HepG2 (cell line): Measurements from ENCODE around the gene KIAA0232. TPM values are rescaled to one million over a fixed set of nuclear protein-coding genes. Genes with fewer than 3 reads are reported as not detected.
A peak's percentile ranks its signal among the peaks of the same experiment; 100 is the strongest.

Experiments used
- DMAP1 ChIP-seq: IDR thresholded peaks from 2 replicates; pipeline ENCODE4 v1.6.1; 2016
- HCFC1 ChIP-seq: fragments of 150-350 bp; IDR thresholded peaks from 2 replicates; pipeline ENCODE4 v1.6.1; 2014; ENCODE audit warnings: low read depth, low read length
- HNRNPL ChIP-seq: fragments of 200-400 bp; formaldehyde crosslinking; IDR thresholded peaks from 2 replicates; pipeline ENCODE4 v1.6.1; 2017; ENCODE audit warnings: mild to moderate bottlenecking, low read depth, low read length
- PATZ1 ChIP-seq: sonication (generic); formaldehyde crosslinking; IDR thresholded peaks from 2 replicates; pipeline ENCODE4 v1.4.0; 2020; ENCODE audit warnings: missing genetic modification reagents
- RFX5 ChIP-seq: IDR thresholded peaks from 2 replicates; pipeline ENCODE4 v1.6.1; 2011; ENCODE audit warnings: low read depth, low read length, improper control_type of control experiment
- SKIL ChIP-seq: sonication (generic); formaldehyde crosslinking; IDR thresholded peaks from 2 replicates; pipeline ENCODE4 v1.8.0; 2022; ENCODE audit warnings: missing genetic modification reagents, mild to moderate bottlenecking, moderate library complexity, borderline replicate concordance
- TAF1 ChIP-seq: sonication (generic); formaldehyde crosslinking; IDR thresholded peaks from 2 replicates; pipeline ENCODE4 v1.4.0; 2020; ENCODE audit warnings: missing genetic modification reagents
- ZBTB3 ChIP-seq: sonication (generic); formaldehyde crosslinking; IDR thresholded peaks from 2 replicates; pipeline ENCODE4 v1.4.0; 2020; ENCODE audit warnings: low read depth, mild to moderate bottlenecking, moderate library complexity, missing genetic modification reagents, borderline replicate concordance
- ZFX ChIP-seq: sonication (generic); formaldehyde crosslinking; IDR thresholded peaks from 2 replicates; pipeline ENCODE4 v1.4.0; 2020; ENCODE audit warnings: mild to moderate bottlenecking, low read depth, missing genetic modification reagents, moderate library complexity
- ZNF18 ChIP-seq: sonication (generic); formaldehyde crosslinking; IDR thresholded peaks from 2 replicates; pipeline ENCODE4 v1.8.0; 2022; ENCODE audit warnings: mild to moderate bottlenecking, missing genetic modification reagents; ENCODE audit not compliant: insufficient replicate concordance
- ZNF44 ChIP-seq: sonication (generic); formaldehyde crosslinking; IDR thresholded peaks from 2 replicates; pipeline ENCODE4 v1.5.1; 2020; ENCODE audit warnings: mild to moderate bottlenecking, missing genetic modification reagents
- ZNF547 ChIP-seq: sonication (generic); formaldehyde crosslinking; IDR thresholded peaks from 2 replicates; pipeline ENCODE4 v1.5.1; 2020; ENCODE audit warnings: mild to moderate bottlenecking, missing genetic modification reagents
- ZNF556 ChIP-seq: sonication (generic); formaldehyde crosslinking; IDR thresholded peaks from 2 replicates; pipeline ENCODE4 v1.4.0; 2020; ENCODE audit warnings: mild to moderate bottlenecking, missing genetic modification reagents, borderline replicate concordance
- ZNF713 ChIP-seq: sonication (generic); formaldehyde crosslinking; IDR thresholded peaks from 2 replicates; pipeline ENCODE4 v1.4.0; 2020; ENCODE audit warnings: mild to moderate bottlenecking, missing genetic modification reagents
- ZNF792 ChIP-seq: IDR thresholded peaks from 2 replicates; pipeline ENCODE4 v1.6.1; 2016
- polyA plus RNA-seq, 8 experiments: library from polyadenylated mRNA; depleted of rRNA in 3 of 8; stranded (reverse) in 7 of 8; unstranded in 1 of 8; fragments of >200 nt; fragmentation: Illumina TruSeq in 4 of 8; extraction: Trizol in 4 of 8; gene quantifications; 2 replicates each; pipeline versions ENCODE4 v1.2.1 to v1.2.3, GENCODE V29; 2011 to 2016; ENCODE audit warnings: low read depth in 4 of 8, missing spikeins in 1 of 8, mixed read lengths in 1 of 8; ENCODE audit not compliant: insufficient read depth in 1 of 8
- total RNA-seq, 5 experiments: library from RNA; depleted of rRNA; stranded (reverse); fragments of >200 nt; fragmentation: Illumina TruSeq; extraction: Trizol; gene quantifications; 2 replicates each; pipeline ENCODE4 v1.2.3, GENCODE V29; 2016; ENCODE audit warnings: low read depth in 1 of 5
- TF ChIP-seq, protein P1 (sequence below): sonication (generic); formaldehyde crosslinking; IDR thresholded peaks from 2 replicates; pipeline ENCODE4 v1.4.0; 2020; ENCODE audit warnings: mild to moderate bottlenecking, missing genetic modification reagents
- TF ChIP-seq, protein P2 (sequence below): sonication (generic); formaldehyde crosslinking; IDR thresholded peaks from 2 replicates; pipeline ENCODE4 v1.5.0; 2020; ENCODE audit warnings: missing genetic modification reagents

Gene KIAA0232
- total and polyA plus RNA-seq, 2 of the 13 experiments (the other 11 are each of a cell fraction or from before 2014, with no cell fraction given), result 7.8 to 17.1 TPM

- TF ChIP-seq, protein P1, sequence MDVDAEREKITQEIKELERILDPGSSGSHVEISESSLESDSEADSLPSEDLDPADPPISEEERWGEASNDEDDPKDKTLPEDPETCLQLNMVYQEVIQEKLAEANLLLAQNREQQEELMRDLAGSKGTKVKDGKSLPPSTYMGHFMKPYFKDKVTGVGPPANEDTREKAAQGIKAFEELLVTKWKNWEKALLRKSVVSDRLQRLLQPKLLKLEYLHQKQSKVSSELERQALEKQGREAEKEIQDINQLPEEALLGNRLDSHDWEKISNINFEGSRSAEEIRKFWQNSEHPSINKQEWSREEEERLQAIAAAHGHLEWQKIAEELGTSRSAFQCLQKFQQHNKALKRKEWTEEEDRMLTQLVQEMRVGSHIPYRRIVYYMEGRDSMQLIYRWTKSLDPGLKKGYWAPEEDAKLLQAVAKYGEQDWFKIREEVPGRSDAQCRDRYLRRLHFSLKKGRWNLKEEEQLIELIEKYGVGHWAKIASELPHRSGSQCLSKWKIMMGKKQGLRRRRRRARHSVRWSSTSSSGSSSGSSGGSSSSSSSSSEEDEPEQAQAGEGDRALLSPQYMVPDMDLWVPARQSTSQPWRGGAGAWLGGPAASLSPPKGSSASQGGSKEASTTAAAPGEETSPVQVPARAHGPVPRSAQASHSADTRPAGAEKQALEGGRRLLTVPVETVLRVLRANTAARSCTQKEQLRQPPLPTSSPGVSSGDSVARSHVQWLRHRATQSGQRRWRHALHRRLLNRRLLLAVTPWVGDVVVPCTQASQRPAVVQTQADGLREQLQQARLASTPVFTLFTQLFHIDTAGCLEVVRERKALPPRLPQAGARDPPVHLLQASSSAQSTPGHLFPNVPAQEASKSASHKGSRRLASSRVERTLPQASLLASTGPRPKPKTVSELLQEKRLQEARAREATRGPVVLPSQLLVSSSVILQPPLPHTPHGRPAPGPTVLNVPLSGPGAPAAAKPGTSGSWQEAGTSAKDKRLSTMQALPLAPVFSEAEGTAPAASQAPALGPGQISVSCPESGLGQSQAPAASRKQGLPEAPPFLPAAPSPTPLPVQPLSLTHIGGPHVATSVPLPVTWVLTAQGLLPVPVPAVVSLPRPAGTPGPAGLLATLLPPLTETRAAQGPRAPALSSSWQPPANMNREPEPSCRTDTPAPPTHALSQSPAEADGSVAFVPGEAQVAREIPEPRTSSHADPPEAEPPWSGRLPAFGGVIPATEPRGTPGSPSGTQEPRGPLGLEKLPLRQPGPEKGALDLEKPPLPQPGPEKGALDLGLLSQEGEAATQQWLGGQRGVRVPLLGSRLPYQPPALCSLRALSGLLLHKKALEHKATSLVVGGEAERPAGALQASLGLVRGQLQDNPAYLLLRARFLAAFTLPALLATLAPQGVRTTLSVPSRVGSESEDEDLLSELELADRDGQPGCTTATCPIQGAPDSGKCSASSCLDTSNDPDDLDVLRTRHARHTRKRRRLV, result no peak; the same call in 1 of the 2 replicates
- TF ChIP-seq ZNF792 (CRISPR knock-in tag), result no peak
- TF ChIP-seq ZNF18, result no peak
- TF ChIP-seq SKIL (CRISPR knock-in tag), result no peak
- no peak for TF ChIP-seq DMAP1
- TF ChIP-seq ZBTB3 (CRISPR knock-in tag), result no peak
- TF ChIP-seq ZNF556 (CRISPR knock-in tag), result no peak
- TF ChIP-seq ZNF713 (CRISPR knock-in tag), result no peak
- TF ChIP-seq ZNF44, result no peak
- TF ChIP-seq PATZ1 (CRISPR knock-in tag), result peak; percentile 32; the same call in 1 of the 2 replicates
- no peak for TF ChIP-seq ZNF547 (CRISPR knock-in tag)
- TF ChIP-seq ZFX (CRISPR knock-in tag), result no peak
- no peak for TF ChIP-seq HCFC1
- peak; percentile 36; the same call in 1 of the 2 replicates for TF ChIP-seq TAF1 (CRISPR knock-in tag)
- TF ChIP-seq RFX5, result no peak
- TF ChIP-seq HNRNPL, result peak; percentile 84; the same call in 1 of the 2 replicates
- TF ChIP-seq, protein P2, sequence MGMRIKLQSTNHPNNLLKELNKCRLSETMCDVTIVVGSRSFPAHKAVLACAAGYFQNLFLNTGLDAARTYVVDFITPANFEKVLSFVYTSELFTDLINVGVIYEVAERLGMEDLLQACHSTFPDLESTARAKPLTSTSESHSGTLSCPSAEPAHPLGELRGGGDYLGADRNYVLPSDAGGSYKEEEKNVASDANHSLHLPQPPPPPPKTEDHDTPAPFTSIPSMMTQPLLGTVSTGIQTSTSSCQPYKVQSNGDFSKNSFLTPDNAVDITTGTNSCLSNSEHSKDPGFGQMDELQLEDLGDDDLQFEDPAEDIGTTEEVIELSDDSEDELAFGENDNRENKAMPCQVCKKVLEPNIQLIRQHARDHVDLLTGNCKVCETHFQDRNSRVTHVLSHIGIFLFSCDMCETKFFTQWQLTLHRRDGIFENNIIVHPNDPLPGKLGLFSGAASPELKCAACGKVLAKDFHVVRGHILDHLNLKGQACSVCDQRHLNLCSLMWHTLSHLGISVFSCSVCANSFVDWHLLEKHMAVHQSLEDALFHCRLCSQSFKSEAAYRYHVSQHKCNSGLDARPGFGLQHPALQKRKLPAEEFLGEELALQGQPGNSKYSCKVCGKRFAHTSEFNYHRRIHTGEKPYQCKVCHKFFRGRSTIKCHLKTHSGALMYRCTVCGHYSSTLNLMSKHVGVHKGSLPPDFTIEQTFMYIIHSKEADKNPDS (CRISPR knock-in tag), result no peak
Observed at GRCh38 chr4:6746721-6747293, 35.7 kb upstream of the KIAA0232 start (continued).
